Esophagus squamous epithelium (tissue), 5 donors: ENCODE data around the gene SOS1. TPM values are rescaled to one million over a fixed set of nuclear protein-coding genes. Genes with fewer than 3 reads are reported as not detected.

Source experiments
- DNase-seq: peaks from one replicate; lab custom pipeline; 2025; lab: John Stamatoyannopoulos, UW
- H3K27ac ChIP-seq, 4 donors: fragments of 200-600 bp; sonication (generic); one replicate each; pipeline ENCODE4 v1.5.1; 2016 to 2019; ENCODE audit warnings: mild to moderate bottlenecking in 1 of 4
- H3K27me3 ChIP-seq, 4 donors: fragments of 200-600 bp; sonication (generic); 1 replicate in 3 of 4; 2 replicates in 1 of 4; pipeline versions ENCODE4 v1.5.1 to v1.6.0; 2017 to 2021; ENCODE audit warnings: antibody characterized with exemption in 1 of 4
- H3K36me3 ChIP-seq, 3 donors: fragments of 200-600 bp; sonication (generic); one replicate each; pipeline ENCODE4 v1.5.1; 2016 to 2019
- H3K4me1 ChIP-seq, 3 donors: fragments of 200-600 bp; sonication (generic); one replicate each; pipeline ENCODE4 v1.5.1; 2017 to 2019
- H3K4me3 ChIP-seq, 4 donors: fragments of 200-600 bp; sonication (generic); 1 replicate in 3 of 4; 2 replicates in 1 of 4; pipeline ENCODE4 v1.5.1; 2016 to 2019; ENCODE audit warnings: mild to moderate bottlenecking in 2 of 4, moderate library complexity in 1 of 4
- H3K9me3 ChIP-seq, 3 donors: fragments of 200-600 bp; sonication (generic); one replicate each; pipeline ENCODE4 v1.5.1; 2016 to 2019
- POLR2A ChIP-seq, 4 donors: fragments of 450-650 bp; IDR thresholded peaks; one replicate each; pipeline ENCODE4 v1.6.1; 2017; ENCODE audit warnings: antibody characterized with exemption in 4 of 4, mild to moderate bottlenecking in 4 of 4, moderate library complexity in 3 of 4
- WGBS, 2 donors: methylation state at CpG; one replicate each; pipeline ENCODE4 v1.1.5; 2018; 5-methylcytosine and 5-hydroxymethylcytosine counted together
- intact Hi-C: fragments of 100-400 bp; cut with DNase I; formaldehyde crosslinking; loops from one replicate; pipeline ENCODE4 v1.15.0; 2022
- total RNA-seq, 4 donors: library from RNA; depleted of rRNA; stranded (reverse); fragments of >200 nt; gene quantifications; one replicate each; pipeline ENCODE4 v1.1.0, GENCODE V29; 2016
- TF ChIP-seq, protein P1 (sequence below), 6 experiments: fragments of 450-650 bp in 4 of 6; fragments of 200-600 bp in 2 of 6; sonication (generic) in 2 of 6; IDR thresholded peaks; one replicate each; pipeline ENCODE4 v1.5.1; 2016 to 2019; ENCODE audit warnings: antibody characterized with exemption in 6 of 6, mild to moderate bottlenecking in 4 of 6, moderate library complexity in 4 of 6
- donor health status: DM: yes; HTN: yes; CAD: no.

Gene SOS1
- total RNA-seq, 4 donors from 2014 or later: 15.1 to 48.2 (median 27.8) TPM

DNA sequence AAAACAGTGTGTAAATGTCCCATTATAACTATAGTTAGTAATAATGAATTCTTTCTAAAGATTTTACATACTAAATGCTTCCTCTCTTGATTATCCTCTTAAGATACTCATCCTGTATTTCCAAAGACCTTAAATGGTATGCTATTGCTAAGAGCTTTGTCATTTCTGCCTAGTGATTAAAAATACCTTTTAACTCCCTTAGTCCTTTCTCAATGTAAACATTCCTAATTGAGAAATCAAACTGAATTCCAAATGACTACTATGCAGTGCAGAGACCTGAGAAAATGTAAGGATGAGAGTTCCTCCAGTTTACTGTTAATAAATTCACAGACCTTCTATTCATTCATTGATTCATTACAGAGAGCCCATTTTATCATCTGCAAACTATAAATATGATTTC lies 86.9 kb downstream of the SOS1 start:
- peaks cover 0 to 44% (median 7%) of the 10 kb centered on the region in 3 donors for H3K36me3 ChIP-seq
- intact Hi-C loops: no loop called here
- no peak for DNase-seq

GRCh38 chr2:39027421-39027820 lies 93.4 kb downstream of the SOS1 start:
- no peak for TF ChIP-seq POLR2A (IDR thresholded peaks at IDR 0.05)
- TF ChIP-seq, protein P1, sequence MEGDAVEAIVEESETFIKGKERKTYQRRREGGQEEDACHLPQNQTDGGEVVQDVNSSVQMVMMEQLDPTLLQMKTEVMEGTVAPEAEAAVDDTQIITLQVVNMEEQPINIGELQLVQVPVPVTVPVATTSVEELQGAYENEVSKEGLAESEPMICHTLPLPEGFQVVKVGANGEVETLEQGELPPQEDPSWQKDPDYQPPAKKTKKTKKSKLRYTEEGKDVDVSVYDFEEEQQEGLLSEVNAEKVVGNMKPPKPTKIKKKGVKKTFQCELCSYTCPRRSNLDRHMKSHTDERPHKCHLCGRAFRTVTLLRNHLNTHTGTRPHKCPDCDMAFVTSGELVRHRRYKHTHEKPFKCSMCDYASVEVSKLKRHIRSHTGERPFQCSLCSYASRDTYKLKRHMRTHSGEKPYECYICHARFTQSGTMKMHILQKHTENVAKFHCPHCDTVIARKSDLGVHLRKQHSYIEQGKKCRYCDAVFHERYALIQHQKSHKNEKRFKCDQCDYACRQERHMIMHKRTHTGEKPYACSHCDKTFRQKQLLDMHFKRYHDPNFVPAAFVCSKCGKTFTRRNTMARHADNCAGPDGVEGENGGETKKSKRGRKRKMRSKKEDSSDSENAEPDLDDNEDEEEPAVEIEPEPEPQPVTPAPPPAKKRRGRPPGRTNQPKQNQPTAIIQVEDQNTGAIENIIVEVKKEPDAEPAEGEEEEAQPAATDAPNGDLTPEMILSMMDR (IDR thresholded peaks at IDR 0.05): no peak
- Histone ChIP-seq H3K9me3 (no peaks in the 10 kb centered on the region), H3K4me3 (no peak overlapping the region), H3K27ac (no peak overlapping the region), H3K4me1 (peaks cover 0 to 3% (median 0%) of the 10 kb centered on the region in 3 donors), H3K27me3 (no peaks in the 10 kb centered on the region), H3K36me3 (peaks cover 0 to 53% (median 8%) of the 10 kb centered on the region in 3 donors)
- intact Hi-C loops: no loop called here
- DNase-seq: no peak

More for the DNA sequence above, 86.9 kb downstream of the SOS1 start:
- H3K4me3 ChIP-seq: no peak overlapping the region
- no peaks in the 10 kb centered on the region for H3K9me3 ChIP-seq
- no peaks in the 10 kb centered on the region for H3K4me1 ChIP-seq
- no peaks in the 10 kb centered on the region for H3K27me3 ChIP-seq
- TF ChIP-seq POLR2A (IDR thresholded peaks at IDR 0.05): no peak
- TF ChIP-seq, protein P1 (IDR thresholded peaks at IDR 0.05): no peak
- no peak overlapping the region for H3K27ac ChIP-seq

DNA sequence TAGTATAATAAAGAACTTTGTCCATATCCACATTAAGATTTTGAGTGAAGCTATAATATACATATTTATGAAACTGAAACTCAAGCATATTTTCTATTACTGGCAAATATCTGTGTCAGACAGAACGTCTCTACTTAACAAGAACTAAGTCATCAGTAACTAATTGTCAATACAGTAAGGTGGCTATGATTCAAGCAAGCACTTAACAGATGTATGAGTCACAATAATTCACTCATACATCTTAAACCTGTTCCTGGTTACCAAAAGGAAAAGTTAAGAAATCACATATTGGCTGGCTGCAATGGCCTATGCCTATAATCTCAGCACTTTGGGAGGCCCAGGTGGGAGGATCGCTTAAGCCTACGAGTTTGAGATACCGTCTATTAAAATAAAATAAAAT lies 96.0 kb downstream of the SOS1 start:
- Histone ChIP-seq H3K27ac (no peak overlapping the region), H3K36me3 (peaks cover 0 to 39% (median 4%) of the 10 kb centered on the region in 3 donors), H3K27me3 (no peaks in the 10 kb centered on the region), H3K9me3 (no peaks in the 10 kb centered on the region), H3K4me3 (no peak overlapping the region), H3K4me1 (peaks cover 0 to 3% (median 0%) of the 10 kb centered on the region in 3 donors)
- no peak for DNase-seq
- TF ChIP-seq, protein P1 (IDR thresholded peaks at IDR 0.05): no peak
- no peak for TF ChIP-seq POLR2A (IDR thresholded peaks at IDR 0.05)
- 72 to 77% methylated on average over 4 of the region's 4 CpGs for whole genome bisulfite sequencing, 2 donors
- intact Hi-C loops: no loop called here

GRCh38 chr2:39023649-39024048 lies 97.2 kb downstream of the SOS1 start:
- Histone ChIP-seq H3K27ac (peak overlapping the region in 1 of 4 donors; percentile 4), H3K27me3 (no peaks in the 10 kb centered on the region), H3K4me1 (peaks cover 0 to 3% (median 0%) of the 10 kb centered on the region in 3 donors), H3K9me3 (no peaks in the 10 kb centered on the region), H3K4me3 (no peak overlapping the region), H3K36me3 (peaks cover 0 to 36% (median 4%) of the 10 kb centered on the region in 3 donors)
- 67 to 75% methylated on average over 3 of the region's 3 CpGs for WGBS, 2 donors
- DNase-seq: no peak
- TF ChIP-seq POLR2A (IDR thresholded peaks at IDR 0.05): no peak
- TF ChIP-seq, protein P1 (IDR thresholded peaks at IDR 0.05): no peak
- intact Hi-C loops: no loop called here

GRCh38 chr2:39022642-39023235 lies 98.1 kb downstream of the SOS1 start:
- peak overlapping the region in 1 of 4 donors; percentile 39 for H3K27ac ChIP-seq

More at GRCh38 chr2:39022642-39023235, 98.1 kb downstream of the SOS1 start:
- 80 to 82% methylated on average over 6 of the region's 6 CpGs for WGBS, 2 donors
- peaks cover 0 to 27% (median 4%) of the 10 kb centered on the region in 3 donors for H3K36me3 ChIP-seq
- no peaks in the 10 kb centered on the region for H3K9me3 ChIP-seq
- TF ChIP-seq, protein P1 (IDR thresholded peaks at IDR 0.05): no peak
- TF ChIP-seq POLR2A (IDR thresholded peaks at IDR 0.05): no peak
- H3K4me1 ChIP-seq: peaks cover 0 to 3% (median 0%) of the 10 kb centered on the region in 3 donors
- DNase-seq: no peak
- H3K4me3 ChIP-seq: peak overlapping the region in 2 of 4 donors; percentile 9 to 21
- intact Hi-C loops: no loop called here
- no peaks in the 10 kb centered on the region for H3K27me3 ChIP-seq
